NT2/D1 (cell line): Measurements from ENCODE around the gene ZNF385B.

Experiments used
- DNase-seq: peaks from one replicate; pipeline ENCODE4 v3.0.0-alpha.2; 2011; ENCODE audit warnings: low read depth, low spot score
- H3K27me3 ChIP-seq: 2 replicates; pipeline ENCODE4 v1.6.0; 2011; ENCODE audit warnings: mild to moderate bottlenecking; ENCODE audit not compliant: insufficient read length, insufficient read depth
- H3K36me3 ChIP-seq: 2 replicates; pipeline ENCODE4 v1.6.1; 2011; ENCODE audit warnings: mild to moderate bottlenecking, low read length, mixed read lengths; ENCODE audit not compliant: insufficient read depth, insufficient read length
- H3K4me1 ChIP-seq: 2 replicates; pipeline ENCODE4 v1.5.1; 2011; ENCODE audit not compliant: insufficient read depth, insufficient read length
- H3K4me3 ChIP-seq: 2 replicates; pipeline ENCODE4 v1.5.1; 2011; ENCODE audit warnings: low read depth; ENCODE audit not compliant: insufficient read length
- H3K9ac ChIP-seq: 2 replicates; pipeline ENCODE4 v1.6.0; 2011; ENCODE audit warnings: low read depth; ENCODE audit not compliant: insufficient read length
- H3K9me3 ChIP-seq: 2 replicates; pipeline ENCODE4 v1.5.1; 2011; ENCODE audit warnings: mild to moderate bottlenecking, low read length; ENCODE audit not compliant: insufficient read depth
- SUZ12 ChIP-seq: IDR thresholded peaks from 2 replicates; pipeline ENCODE4 v1.6.1; 2011; ENCODE audit not compliant: insufficient read length, insufficient read depth; ENCODE audit errors: extremely low read depth
- YY1 ChIP-seq: IDR thresholded peaks from 2 replicates; pipeline ENCODE4 v1.6.1; 2011; ENCODE audit not compliant: insufficient read length, insufficient read depth
- ZNF274 ChIP-seq: IDR thresholded peaks from 2 replicates; pipeline ENCODE4 v1.6.1; 2011; ENCODE audit warnings: mild to moderate bottlenecking, low read depth, low read length

The ZNF385B gene

DNA sequence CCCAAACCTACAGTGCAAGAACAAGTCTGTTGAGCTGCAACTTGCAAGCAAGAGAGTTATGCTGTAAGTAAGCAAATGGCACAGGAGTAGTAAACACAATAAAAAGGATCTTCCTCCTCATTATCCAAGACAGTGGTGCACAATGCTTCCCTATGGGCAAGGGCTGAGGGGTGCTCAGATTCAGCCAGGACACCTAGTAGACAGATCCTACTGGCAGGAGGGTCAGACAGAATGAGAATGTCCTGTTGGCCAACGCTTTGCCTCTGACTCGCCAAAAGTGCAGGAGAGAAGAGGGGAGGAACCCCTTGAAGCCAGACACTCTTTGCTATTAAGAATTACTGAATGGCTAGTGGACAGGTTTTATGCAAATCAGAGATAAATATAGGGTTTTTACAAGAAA is 316.4 kb downstream of the ZNF385B start:
- peaks cover 3% of the 10 kb centered on the region for H3K27me3 ChIP-seq
- no peak for DNase-seq
- TF ChIP-seq SUZ12 (no peak), YY1 (no peak), ZNF274 (no peak)
- no peaks in the 10 kb centered on the region for H3K4me1 ChIP-seq
- H3K9me3 ChIP-seq, result no peaks in the 10 kb centered on the region
- no peak overlapping the region for H3K9ac ChIP-seq
- no peak overlapping the region for H3K4me3 ChIP-seq
- H3K36me3 ChIP-seq, result no peaks in the 10 kb centered on the region

DNA sequence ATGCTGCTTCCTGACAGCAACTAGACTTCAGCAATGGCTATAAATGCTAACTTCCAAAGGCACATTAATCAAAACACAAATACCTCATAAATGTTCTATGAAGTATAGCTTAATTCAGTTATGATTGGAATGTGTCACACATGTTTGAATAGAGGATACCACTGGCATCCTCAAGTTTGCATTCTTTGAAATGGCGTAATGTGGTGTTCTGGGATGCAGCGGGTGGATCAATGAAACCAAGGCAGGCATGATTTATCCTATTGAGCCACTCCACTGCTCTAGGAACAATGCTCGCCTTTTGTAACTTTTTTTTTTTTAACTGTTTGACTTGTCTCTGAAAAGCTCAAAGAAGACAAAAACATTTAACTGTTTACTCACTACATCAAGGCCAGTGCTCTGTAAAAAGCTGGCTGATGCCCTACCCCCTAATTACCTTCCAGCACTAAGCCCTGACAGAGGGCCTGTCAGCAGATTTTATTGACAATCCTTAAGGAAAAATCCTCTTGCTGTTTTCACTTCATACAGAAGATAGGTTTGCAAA is 318.0 kb downstream of the ZNF385B start:
- Histone ChIP-seq H3K27me3 (no peaks in the 10 kb centered on the region), H3K9ac (no peak overlapping the region), H3K4me1 (no peaks in the 10 kb centered on the region), H3K36me3 (no peaks in the 10 kb centered on the region), H3K4me3 (no peak overlapping the region), H3K9me3 (peaks cover 8% of the 10 kb centered on the region; the same call in 1 of the 2 replicates)
- no peak for DNase-seq
- TF ChIP-seq ZNF274 (no peak), SUZ12 (no peak), YY1 (no peak)

DNA sequence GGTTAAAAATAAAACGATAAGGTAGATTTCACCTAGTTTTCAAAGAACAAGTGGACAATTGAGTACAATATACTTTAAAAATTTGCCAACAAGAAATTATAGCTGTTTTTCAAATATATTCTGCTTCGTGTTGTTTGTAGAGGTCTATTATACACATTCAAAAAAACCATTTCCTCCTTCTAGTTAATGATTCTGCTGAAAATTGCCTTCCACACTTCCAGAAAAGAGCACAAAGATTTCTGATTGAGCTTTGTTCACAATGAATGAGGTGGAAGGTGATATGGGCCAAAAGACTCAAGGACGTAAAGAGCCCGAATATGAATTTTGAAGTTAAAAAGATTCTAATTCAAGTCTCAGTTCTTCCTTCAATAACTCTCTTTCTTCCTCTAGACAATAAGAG is 319.8 kb downstream of the ZNF385B start:
- H3K9ac ChIP-seq, result no peak overlapping the region
- H3K27me3 ChIP-seq, result no peaks in the 10 kb centered on the region
- no peaks in the 10 kb centered on the region for H3K4me1 ChIP-seq
- no peak for DNase-seq
- H3K4me3 ChIP-seq, result no peak overlapping the region
- H3K36me3 ChIP-seq, result no peaks in the 10 kb centered on the region
- TF ChIP-seq YY1 (no peak), SUZ12 (no peak), ZNF274 (no peak)
- H3K9me3 ChIP-seq, result peaks cover 8% of the 10 kb centered on the region; the same call in 1 of the 2 replicates

DNA sequence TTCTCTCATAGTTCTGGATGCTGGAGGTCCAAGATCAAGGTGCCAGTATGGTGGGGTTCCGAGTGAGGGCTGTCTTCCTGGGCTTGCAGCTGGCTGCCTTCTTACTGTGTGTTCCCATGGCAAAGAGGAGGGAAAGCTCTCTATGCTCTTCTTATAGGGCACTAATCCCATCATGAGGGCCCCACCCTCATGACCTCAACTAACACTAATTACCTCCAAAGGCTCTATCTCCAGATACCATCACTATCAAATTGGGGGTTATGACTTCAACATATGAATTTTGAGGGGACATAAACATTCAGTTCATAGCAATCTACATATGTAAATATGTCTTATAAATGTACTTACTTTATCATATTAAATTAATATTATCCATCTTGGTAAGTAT is 322.3 kb downstream of the ZNF385B start:
- Histone ChIP-seq H3K36me3 (no peaks in the 10 kb centered on the region), H3K4me3 (no peak overlapping the region), H3K4me1 (no peaks in the 10 kb centered on the region), H3K9me3 (peaks cover 8% of the 10 kb centered on the region; the same call in 1 of the 2 replicates), H3K27me3 (no peaks in the 10 kb centered on the region), H3K9ac (no peak overlapping the region)
- no peak for DNase-seq
- TF ChIP-seq ZNF274 (no peak), YY1 (no peak), SUZ12 (no peak)

DNA sequence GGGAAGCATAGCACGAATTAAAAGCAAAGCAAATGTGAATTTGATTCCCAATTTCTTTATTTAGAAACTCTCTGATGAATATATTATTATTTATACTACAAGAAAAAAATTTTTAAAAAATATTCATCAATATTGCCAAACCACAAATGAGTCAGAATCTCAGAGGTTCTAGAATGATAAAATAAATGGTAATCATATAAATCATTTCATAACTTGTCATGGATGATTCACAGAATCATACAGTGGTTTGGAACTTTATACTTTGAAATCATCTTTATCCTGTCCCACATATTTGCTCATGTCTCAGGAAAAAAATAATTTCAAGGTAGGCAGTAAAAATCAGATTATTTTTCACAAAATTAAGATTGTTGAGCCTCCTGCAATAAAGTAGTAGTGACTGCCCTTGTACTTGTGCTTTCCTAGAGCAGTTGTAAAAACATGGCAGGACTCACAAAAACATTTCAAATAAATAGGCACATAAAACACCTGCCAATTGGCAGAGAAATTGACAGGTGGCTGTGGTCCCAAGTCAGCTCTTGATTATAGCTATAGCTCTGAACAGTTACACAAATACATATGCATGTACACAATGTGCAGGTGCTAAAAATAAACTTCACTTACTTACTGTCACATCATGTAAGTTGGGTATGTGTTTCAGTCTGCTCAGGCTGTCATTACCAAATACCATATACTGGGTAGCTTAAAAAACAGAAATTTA is 322.8 kb downstream of the ZNF385B start:
- TF ChIP-seq YY1, result no peak
- TF ChIP-seq ZNF274, result no peak
- TF ChIP-seq SUZ12, result no peak
- no peak for DNase-seq
- no peaks in the 10 kb centered on the region for H3K36me3 ChIP-seq
- H3K9ac ChIP-seq, result no peak overlapping the region
- H3K4me3 ChIP-seq, result no peak overlapping the region
- peaks cover 8% of the 10 kb centered on the region; the same call in 1 of the 2 replicates for H3K9me3 ChIP-seq
- no peaks in the 10 kb centered on the region for H3K27me3 ChIP-seq
- H3K4me1 ChIP-seq, result no peaks in the 10 kb centered on the region

DNA sequence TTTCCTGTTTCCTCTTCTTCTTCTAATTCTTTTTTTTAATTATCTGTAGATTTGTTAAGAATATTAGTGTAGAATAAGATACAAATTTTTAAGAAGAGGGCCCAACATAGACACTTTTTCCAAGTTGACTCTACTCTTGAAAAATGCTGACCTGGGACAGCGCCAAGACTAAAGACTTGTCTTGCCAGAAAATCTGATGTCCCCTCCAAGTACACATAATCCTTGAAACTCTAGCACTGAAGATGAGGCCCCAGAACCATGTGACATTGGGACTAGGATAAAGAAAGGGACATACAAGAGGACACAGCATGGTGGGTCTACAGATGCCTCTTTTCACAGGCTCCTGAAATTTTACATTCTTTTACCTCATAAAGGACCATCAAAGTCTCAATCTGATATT is 325.2 kb downstream of the ZNF385B start:
- Histone ChIP-seq H3K9ac (no peak overlapping the region), H3K27me3 (no peaks in the 10 kb centered on the region), H3K9me3 (peaks cover 8% of the 10 kb centered on the region; the same call in 1 of the 2 replicates), H3K4me1 (no peaks in the 10 kb centered on the region), H3K36me3 (no peaks in the 10 kb centered on the region), H3K4me3 (no peak overlapping the region)
- TF ChIP-seq YY1 (no peak), SUZ12 (no peak), ZNF274 (no peak)
- DNase-seq, result no peak

DNA sequence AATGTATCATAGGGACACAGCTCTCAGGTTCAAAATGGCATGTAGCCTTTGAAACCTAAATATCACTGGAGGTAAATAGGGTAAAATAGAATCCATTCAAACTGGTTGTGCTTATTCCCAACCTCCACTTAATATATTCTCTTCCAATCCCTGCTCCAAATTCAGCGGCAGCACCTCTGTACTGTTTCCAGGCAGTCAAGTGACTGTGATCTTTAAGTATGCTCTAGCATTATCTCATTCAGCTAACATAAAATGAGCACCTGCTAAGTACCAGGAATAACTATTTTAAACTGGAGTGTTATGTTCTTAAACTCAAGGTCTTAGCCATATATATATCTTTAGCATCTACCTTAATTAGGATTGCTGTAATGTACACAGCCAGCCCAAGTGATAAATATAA is 327.5 kb downstream of the ZNF385B start:
- Histone ChIP-seq H3K4me3 (no peak overlapping the region), H3K9ac (no peak overlapping the region), H3K9me3 (peaks cover 4% of the 10 kb centered on the region; the same call in 1 of the 2 replicates), H3K27me3 (no peaks in the 10 kb centered on the region), H3K36me3 (no peaks in the 10 kb centered on the region), H3K4me1 (no peaks in the 10 kb centered on the region)
- TF ChIP-seq ZNF274 (no peak), SUZ12 (no peak), YY1 (no peak)
- DNase-seq, result no peak
